ENCODE results near the gene LDB3.

DNA sequence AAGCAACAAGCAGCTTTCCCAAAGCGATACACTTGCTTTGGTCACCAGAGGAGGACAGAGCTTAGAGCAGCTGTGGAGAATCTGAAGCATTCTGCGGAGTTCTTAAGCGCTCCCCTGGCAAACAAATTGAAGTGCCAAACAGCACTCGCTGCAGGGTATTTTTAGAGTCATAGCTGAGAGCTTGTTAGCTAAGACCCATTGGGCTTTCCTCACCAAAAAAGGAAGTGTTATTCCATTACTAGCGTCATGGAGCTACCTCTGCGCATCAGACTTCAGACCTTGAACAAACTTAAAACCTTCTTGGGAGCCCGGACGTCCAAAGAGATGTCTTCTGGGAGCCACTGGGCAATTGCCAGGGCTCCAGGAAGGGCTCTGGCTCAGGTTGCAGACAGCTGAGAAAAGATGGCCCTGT, 65.0 kb downstream of the LDB3 start:
- TF ChIP-seq EZH2 (optimal IDR thresholded peaks at IDR 0.05; ENCODE audit: low read depth, low read length) = no peak
- TF ChIP-seq, protein P1, sequence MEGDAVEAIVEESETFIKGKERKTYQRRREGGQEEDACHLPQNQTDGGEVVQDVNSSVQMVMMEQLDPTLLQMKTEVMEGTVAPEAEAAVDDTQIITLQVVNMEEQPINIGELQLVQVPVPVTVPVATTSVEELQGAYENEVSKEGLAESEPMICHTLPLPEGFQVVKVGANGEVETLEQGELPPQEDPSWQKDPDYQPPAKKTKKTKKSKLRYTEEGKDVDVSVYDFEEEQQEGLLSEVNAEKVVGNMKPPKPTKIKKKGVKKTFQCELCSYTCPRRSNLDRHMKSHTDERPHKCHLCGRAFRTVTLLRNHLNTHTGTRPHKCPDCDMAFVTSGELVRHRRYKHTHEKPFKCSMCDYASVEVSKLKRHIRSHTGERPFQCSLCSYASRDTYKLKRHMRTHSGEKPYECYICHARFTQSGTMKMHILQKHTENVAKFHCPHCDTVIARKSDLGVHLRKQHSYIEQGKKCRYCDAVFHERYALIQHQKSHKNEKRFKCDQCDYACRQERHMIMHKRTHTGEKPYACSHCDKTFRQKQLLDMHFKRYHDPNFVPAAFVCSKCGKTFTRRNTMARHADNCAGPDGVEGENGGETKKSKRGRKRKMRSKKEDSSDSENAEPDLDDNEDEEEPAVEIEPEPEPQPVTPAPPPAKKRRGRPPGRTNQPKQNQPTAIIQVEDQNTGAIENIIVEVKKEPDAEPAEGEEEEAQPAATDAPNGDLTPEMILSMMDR (IDR thresholded peaks at IDR 0.05; ENCODE audit: low read length) = no peak
- TF ChIP-seq EZH2phosphoT487 (IDR thresholded peaks at IDR 0.05; ENCODE audit: low read length) = no peak
